SK-N-SH (cell line): Measurements from ENCODE around the gene PDE6B. TPM values are rescaled to one million over a fixed set of nuclear protein-coding genes. Genes with fewer than 3 reads are reported as not detected.

Source experiments
- CTCF ChIA-PET: fragments of 300-600, 350-600 bp; formaldehyde crosslinking; extraction: SDS; loops from one replicate; lab custom pipeline; 2021; lab: Yijun Ruan, JAX
- POLR2A ChIA-PET: fragments of 350-600 bp; sonication (Branson Sonifier 250); formaldehyde crosslinking; extraction: SDS; loops from one replicate; lab custom pipeline; 2020; ENCODE audit warnings: antibody characterized with exemption, inconsistent platforms; lab: Yijun Ruan, JAX
- DNase-seq: peaks from one replicate; pipeline ENCODE4 v3.0.0; 2012
- H2AFZ ChIP-seq: fragments of 200-600 bp; sonication (generic); 2 replicates; pipeline ENCODE4 v1.8.1; 2016; ENCODE audit warnings: antibody characterized with exemption, mild to moderate bottlenecking, low read depth
- H3F3A ChIP-seq: fragments of 200-600 bp; sonication (generic); replicated peaks from 2 replicates; pipeline ENCODE3; 2016; ENCODE audit warnings: antibody characterized with exemption, mild to moderate bottlenecking; ENCODE audit not compliant: insufficient read depth
- H3K27ac ChIP-seq, 2 experiments: fragments of 200-500 bp in 1 of 2; fragments of 200-600 bp in 1 of 2; sonication (Bioruptor generic) in 1 of 2; sonication (generic), shearing (Covaris generic) in 1 of 2; 2 replicates each; pipeline versions ENCODE4 v1.5.1 to v1.6.1; 2014 to 2016; ENCODE audit warnings: low read depth in 2 of 2, inconsistent platforms in 1 of 2, low read length in 1 of 2, mild to moderate bottlenecking in 1 of 2, mixed read lengths in 1 of 2
- H3K27me3 ChIP-seq: fragments of 200-600 bp; sonication (generic), shearing (Covaris generic); 2 replicates; pipeline ENCODE4 v1.6.1; 2016; ENCODE audit warnings: mixed run types; ENCODE audit not compliant: insufficient read depth
- H3K36me3 ChIP-seq, 2 experiments: fragments of 200-500 bp in 1 of 2; fragments of 200-600 bp in 1 of 2; sonication (Bioruptor generic) in 1 of 2; sonication (generic) in 1 of 2; replicated peaks in 1 of 2; 2 replicates each; pipeline versions ENCODE3 to v1.5.1; 2014 to 2016; ENCODE audit warnings: low read length in 1 of 2, mild to moderate bottlenecking in 1 of 2; ENCODE audit not compliant: insufficient read depth in 2 of 2, control insufficient read depth in 1 of 2
- H3K4me1 ChIP-seq, 2 experiments: fragments of 200-500 bp in 1 of 2; fragments of 200-600 bp in 1 of 2; sonication (Bioruptor generic) in 1 of 2; sonication (generic), shearing (Covaris generic) in 1 of 2; 2 replicates each; pipeline versions ENCODE4 v1.5.1 to v1.6.1; 2014 to 2016; ENCODE audit warnings: low read depth in 1 of 2, low read length in 1 of 2, mixed run types in 1 of 2; ENCODE audit not compliant: insufficient read depth in 2 of 2, control insufficient read depth in 1 of 2
- H3K4me2 ChIP-seq: fragments of 200-600 bp; sonication (generic), shearing (Covaris generic); 2 replicates; pipeline ENCODE4 v1.6.1; 2017; ENCODE audit warnings: mixed run types
- H3K4me3 ChIP-seq, 2 experiments: fragments of 200-500 bp in 1 of 2; fragments of 200-600 bp in 1 of 2; sonication (Bioruptor generic) in 1 of 2; sonication (generic), shearing (Covaris generic) in 1 of 2; 2 replicates each; pipeline versions ENCODE4 v1.5.1 to v1.8.1; 2014 to 2016; ENCODE audit warnings: low read depth in 2 of 2, inconsistent platforms in 1 of 2, low read length in 1 of 2, mild to moderate bottlenecking in 1 of 2, mixed read lengths in 1 of 2, moderate library complexity in 1 of 2
- H3K79me2 ChIP-seq: fragments of 200-600 bp; sonication (generic); 2 replicates; pipeline ENCODE4 v1.8.1; 2017; ENCODE audit warnings: mild to moderate bottlenecking; ENCODE audit not compliant: insufficient read depth
- H3K9ac ChIP-seq: fragments of 200-600 bp; sonication (generic); 2 replicates; pipeline ENCODE4 v1.6.1; 2017; ENCODE audit warnings: mixed run types
- H3K9me2 ChIP-seq: fragments of 200-600 bp; sonication (generic); 2 replicates; pipeline ENCODE4 v1.6.1; 2017; ENCODE audit warnings: mixed run types
- H3K9me3 ChIP-seq: fragments of 200-600 bp; sonication (generic); 2 replicates; pipeline ENCODE4 v1.6.1; 2017; ENCODE audit warnings: mixed run types, mild to moderate bottlenecking, moderate library complexity
- H4K20me1 ChIP-seq: fragments of 200-600 bp; sonication (generic); 2 replicates; pipeline ENCODE4 v1.6.1; 2017; ENCODE audit warnings: mild to moderate bottlenecking, mixed run types; ENCODE audit not compliant: insufficient read depth
- CHD2 ChIP-seq: fragments of 150-350 bp; IDR thresholded peaks from 2 replicates; pipeline ENCODE4 v1.6.1; 2018; ENCODE audit warnings: low read length; ENCODE audit not compliant: partially characterized antibody
- EP300 ChIP-seq, 2 experiments: IDR thresholded peaks; 2 replicates each; pipeline versions ENCODE4 v1.4.0 to v1.6.1; 2012; ENCODE audit warnings: borderline replicate concordance in 1 of 2, low read depth in 1 of 2, low read length in 1 of 2
- FOXJ3 ChIP-seq: sonication (generic); formaldehyde crosslinking; IDR thresholded peaks from 2 replicates; pipeline ENCODE4 v1.5.1; 2020; ENCODE audit warnings: mild to moderate bottlenecking, missing genetic modification reagents
- FOXM1 ChIP-seq: IDR thresholded peaks from 2 replicates; pipeline ENCODE4 v1.4.0; 2012; ENCODE audit warnings: low read depth, mild to moderate bottlenecking
- GATA2 ChIP-seq: sonication (generic); formaldehyde crosslinking; IDR thresholded peaks from 2 replicates; pipeline ENCODE4 v1.5.0; 2020; ENCODE audit warnings: mild to moderate bottlenecking, missing genetic modification reagents
- JUND ChIP-seq: IDR thresholded peaks from 2 replicates; pipeline ENCODE4 v1.4.0; 2012
- MXI1 ChIP-seq: IDR thresholded peaks from 2 replicates; pipeline ENCODE4 v1.6.1; 2012; ENCODE audit warnings: mild to moderate bottlenecking, low read depth, low read length, improper control_type of control experiment
- NFIC ChIP-seq: IDR thresholded peaks from 2 replicates; pipeline ENCODE4 v1.4.0; 2012; ENCODE audit warnings: borderline replicate concordance
- NRF1 ChIP-seq: IDR thresholded peaks from 2 replicates; pipeline ENCODE4 v1.6.1; 2012; ENCODE audit warnings: low read depth, mild to moderate bottlenecking, low read length
- POLR2AphosphoS5 ChIP-seq: IDR thresholded peaks from 2 replicates; pipeline ENCODE4 v1.6.1; 2012; ENCODE audit warnings: low read depth, low read length
- RAD21 ChIP-seq: IDR thresholded peaks from 2 replicates; pipeline ENCODE4 v1.6.1; 2012; ENCODE audit warnings: mild to moderate bottlenecking, low read length
- RCOR1 ChIP-seq: fragments of 150-350 bp; IDR thresholded peaks from 2 replicates; pipeline ENCODE4 v1.6.1; 2017; ENCODE audit warnings: antibody characterized with exemption, low read length
- RFX5 ChIP-seq: IDR thresholded peaks from 2 replicates; pipeline ENCODE4 v1.6.1; 2012; ENCODE audit warnings: mild to moderate bottlenecking, improper control_type of control experiment, low read length
- SIN3A ChIP-seq: IDR thresholded peaks from 2 replicates; pipeline ENCODE4 v1.6.1; 2012; ENCODE audit warnings: low read depth, mild to moderate bottlenecking, low read length, moderate library complexity, borderline replicate concordance
- TAF1 ChIP-seq: IDR thresholded peaks from 2 replicates; pipeline ENCODE4 v1.6.1; 2012; ENCODE audit warnings: low read depth, mild to moderate bottlenecking, low read length, moderate library complexity, borderline replicate concordance
- TEAD4 ChIP-seq: IDR thresholded peaks from 2 replicates; pipeline ENCODE4 v1.4.0; 2012; ENCODE audit warnings: mild to moderate bottlenecking, borderline replicate concordance; ENCODE audit not compliant: insufficient read depth
- YY1 ChIP-seq: IDR thresholded peaks from 2 replicates; pipeline ENCODE4 v1.4.0; 2012; ENCODE audit warnings: low read depth, mild to moderate bottlenecking
- WGBS: methylation state at CpG from one replicate; pipeline ENCODE4 v1.1.6; 2017; ENCODE audit warnings: low lambda C conversion rate; 5-methylcytosine and 5-hydroxymethylcytosine counted together
- polyA plus RNA-seq, 3 experiments: library from polyadenylated mRNA; depleted of rRNA; stranded (reverse); fragments of >200 nt; gene quantifications; 2 replicates each; pipeline ENCODE4 v1.2.3, GENCODE V29; 2012
- TF ChIP-seq, protein P1 (sequence below): fragments of 150-350 bp; IDR thresholded peaks from 2 replicates; pipeline ENCODE4 v1.6.1; 2016; ENCODE audit warnings: mild to moderate bottlenecking, low read depth, low read length
- TF ChIP-seq, protein P2 (sequence below): IDR thresholded peaks from 2 replicates; pipeline ENCODE4 v1.4.0; 2012; ENCODE audit warnings: low read depth
- TF ChIP-seq, protein P3 (sequence below): fragments of 200-600 bp; sonication (generic); IDR thresholded peaks from 2 replicates; pipeline ENCODE4 v1.6.1; 2017; ENCODE audit warnings: antibody characterized with exemption, mild to moderate bottlenecking, moderate library complexity
- TF ChIP-seq, protein P4 (sequence below): IDR thresholded peaks from 2 replicates; pipeline ENCODE4 v1.4.0; 2012; ENCODE audit warnings: low read depth, borderline replicate concordance

The PDE6B gene
- polyA plus RNA-seq, 1 of the 3 experiments (the other 2 are of a cell fraction): 1.2 TPM

DNA sequence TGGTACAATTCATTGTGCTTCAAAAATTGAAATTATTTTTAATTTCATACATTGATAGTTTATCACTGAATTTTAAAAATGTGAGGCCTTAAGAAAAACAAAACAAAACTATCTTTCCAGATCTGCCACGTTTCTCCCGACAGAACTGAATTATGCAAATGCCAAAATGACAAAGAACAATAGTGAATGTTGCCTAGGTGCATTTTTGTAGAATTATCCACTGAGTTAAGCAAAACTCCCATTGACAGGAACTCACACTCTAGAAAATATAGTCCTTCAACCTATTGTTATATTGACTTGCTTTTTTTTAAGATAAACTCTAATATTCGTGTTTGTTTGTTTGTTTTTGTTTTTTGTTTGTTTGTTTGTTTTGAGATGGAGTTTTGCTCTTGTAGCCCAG, 86.7 kb downstream of the PDE6B start:
- peaks cover 0 to 21% of the 10 kb centered on the region in 2 experiments; a peak in 2 of 4 replicates for H3K4me1 ChIP-seq
- peaks cover 80% of the 10 kb centered on the region for H3K79me2 ChIP-seq
- H2AFZ ChIP-seq: no peak overlapping the region
- TF ChIP-seq JUND (no peak), TAF1 (no peak), NRF1 (no peak), TEAD4 (no peak), EP300 (IDR thresholded peaks at IDR 0.05; ENCODE audit: borderline replicate concordance in 1 of 2, low read depth in 1 of 2, low read length in 1 of 2) (no peak), POLR2AphosphoS5 (no peak), NFIC (no peak), FOXM1 (no peak), FOXJ3 (CRISPR knock-in tag) (no peak)
- TF ChIP-seq, protein P1, sequence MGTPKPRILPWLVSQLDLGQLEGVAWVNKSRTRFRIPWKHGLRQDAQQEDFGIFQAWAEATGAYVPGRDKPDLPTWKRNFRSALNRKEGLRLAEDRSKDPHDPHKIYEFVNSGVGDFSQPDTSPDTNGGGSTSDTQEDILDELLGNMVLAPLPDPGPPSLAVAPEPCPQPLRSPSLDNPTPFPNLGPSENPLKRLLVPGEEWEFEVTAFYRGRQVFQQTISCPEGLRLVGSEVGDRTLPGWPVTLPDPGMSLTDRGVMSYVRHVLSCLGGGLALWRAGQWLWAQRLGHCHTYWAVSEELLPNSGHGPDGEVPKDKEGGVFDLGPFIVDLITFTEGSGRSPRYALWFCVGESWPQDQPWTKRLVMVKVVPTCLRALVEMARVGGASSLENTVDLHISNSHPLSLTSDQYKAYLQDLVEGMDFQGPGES: no peak
- no peak overlapping the region for H3K4me2 ChIP-seq
- H3F3A ChIP-seq: peaks cover 3% of the 10 kb centered on the region
- 91% methylated on average over 3 of the region's 3 CpGs for WGBS
- H3K27ac ChIP-seq: no peak overlapping the region
- H3K27me3 ChIP-seq: no peaks in the 10 kb centered on the region
- no peaks in the 10 kb centered on the region for H3K9me3 ChIP-seq
- POLR2A ChIA-PET: no interaction called here
- peaks cover 4 to 10% of the 10 kb centered on the region in 2 experiments for H3K36me3 ChIP-seq
- H3K9me2 ChIP-seq: no peaks in the 10 kb centered on the region
- CTCF ChIA-PET: no interaction called here
- peaks cover 71% of the 10 kb centered on the region for H4K20me1 ChIP-seq
- H3K4me3 ChIP-seq: no peak overlapping the region
- no peak overlapping the region for H3K9ac ChIP-seq
- no peak for DNase-seq

DNA sequence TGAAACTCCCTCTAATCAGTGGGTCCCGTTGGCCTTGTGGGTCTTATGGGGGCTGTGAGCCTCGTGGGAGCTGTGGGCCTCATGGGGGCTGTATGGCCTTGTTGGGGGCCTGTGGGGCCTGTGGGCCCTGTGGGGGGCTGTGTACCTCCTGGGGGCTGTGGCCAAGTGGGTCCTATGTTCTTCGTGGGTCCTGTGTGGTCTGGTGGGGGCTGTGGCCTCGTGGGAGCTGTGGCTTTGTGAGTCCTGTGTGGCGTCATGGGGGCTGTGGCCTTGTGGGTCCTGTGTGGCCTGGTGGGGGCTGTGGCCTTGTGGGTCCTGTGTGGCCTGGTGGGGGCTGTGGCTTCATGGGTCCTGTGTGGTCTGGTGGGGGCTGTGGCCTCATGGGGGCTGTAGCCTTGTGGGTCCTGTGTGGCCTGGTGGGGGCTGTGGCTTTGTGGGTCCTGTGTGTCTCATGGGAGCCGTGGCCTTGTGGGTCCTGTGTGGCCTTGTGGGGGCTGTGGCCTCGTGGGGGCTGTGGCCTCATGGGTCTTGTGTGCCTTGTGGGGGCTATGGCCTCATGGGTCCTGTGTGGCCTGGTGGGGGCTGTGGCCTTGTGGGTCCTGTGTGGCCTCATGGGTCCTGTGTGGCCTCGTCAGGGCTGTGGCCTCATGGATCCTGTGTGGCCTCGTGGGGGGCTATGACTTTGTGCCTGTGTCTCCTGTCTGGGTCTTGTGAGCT, 87.7 kb downstream of the PDE6B start:
- TF ChIP-seq SIN3A (no peak), YY1 (no peak), JUND (no peak), RFX5 (no peak), NFIC (no peak), RCOR1 (no peak), FOXM1 (no peak), MXI1 (no peak), GATA2 (CRISPR knock-in tag) (no peak), POLR2AphosphoS5 (no peak), CHD2 (no peak), TEAD4 (no peak), RAD21 (no peak)
- TF ChIP-seq, protein P2, sequence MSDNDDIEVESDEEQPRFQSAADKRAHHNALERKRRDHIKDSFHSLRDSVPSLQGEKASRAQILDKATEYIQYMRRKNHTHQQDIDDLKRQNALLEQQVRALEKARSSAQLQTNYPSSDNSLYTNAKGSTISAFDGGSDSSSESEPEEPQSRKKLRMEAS: no peak
- TF ChIP-seq, protein P3, sequence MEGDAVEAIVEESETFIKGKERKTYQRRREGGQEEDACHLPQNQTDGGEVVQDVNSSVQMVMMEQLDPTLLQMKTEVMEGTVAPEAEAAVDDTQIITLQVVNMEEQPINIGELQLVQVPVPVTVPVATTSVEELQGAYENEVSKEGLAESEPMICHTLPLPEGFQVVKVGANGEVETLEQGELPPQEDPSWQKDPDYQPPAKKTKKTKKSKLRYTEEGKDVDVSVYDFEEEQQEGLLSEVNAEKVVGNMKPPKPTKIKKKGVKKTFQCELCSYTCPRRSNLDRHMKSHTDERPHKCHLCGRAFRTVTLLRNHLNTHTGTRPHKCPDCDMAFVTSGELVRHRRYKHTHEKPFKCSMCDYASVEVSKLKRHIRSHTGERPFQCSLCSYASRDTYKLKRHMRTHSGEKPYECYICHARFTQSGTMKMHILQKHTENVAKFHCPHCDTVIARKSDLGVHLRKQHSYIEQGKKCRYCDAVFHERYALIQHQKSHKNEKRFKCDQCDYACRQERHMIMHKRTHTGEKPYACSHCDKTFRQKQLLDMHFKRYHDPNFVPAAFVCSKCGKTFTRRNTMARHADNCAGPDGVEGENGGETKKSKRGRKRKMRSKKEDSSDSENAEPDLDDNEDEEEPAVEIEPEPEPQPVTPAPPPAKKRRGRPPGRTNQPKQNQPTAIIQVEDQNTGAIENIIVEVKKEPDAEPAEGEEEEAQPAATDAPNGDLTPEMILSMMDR: no peak
- TF ChIP-seq, protein P4, sequence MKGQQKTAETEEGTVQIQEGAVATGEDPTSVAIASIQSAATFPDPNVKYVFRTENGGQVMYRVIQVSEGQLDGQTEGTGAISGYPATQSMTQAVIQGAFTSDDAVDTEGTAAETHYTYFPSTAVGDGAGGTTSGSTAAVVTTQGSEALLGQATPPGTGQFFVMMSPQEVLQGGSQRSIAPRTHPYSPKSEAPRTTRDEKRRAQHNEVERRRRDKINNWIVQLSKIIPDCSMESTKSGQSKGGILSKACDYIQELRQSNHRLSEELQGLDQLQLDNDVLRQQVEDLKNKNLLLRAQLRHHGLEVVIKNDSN: no peak

More for the DNA sequence above, 87.7 kb downstream of the PDE6B start:
- Histone ChIP-seq H3F3A (peaks cover 3% of the 10 kb centered on the region), H3K9ac (no peak overlapping the region), H3K4me2 (no peak overlapping the region), H3K4me1 (peaks cover 0 to 17% of the 10 kb centered on the region in 2 experiments; a peak in 2 of 4 replicates), H3K9me3 (no peaks in the 10 kb centered on the region), H3K79me2 (peaks cover 81% of the 10 kb centered on the region), H3K9me2 (no peaks in the 10 kb centered on the region), H3K4me3 (no peak overlapping the region), H3K27ac (no peak overlapping the region), H4K20me1 (peaks cover 74% of the 10 kb centered on the region), H3K27me3 (no peaks in the 10 kb centered on the region), H3K36me3 (peaks cover 4 to 10% of the 10 kb centered on the region in 2 experiments), H2AFZ (no peak overlapping the region)
- WGBS: 84% methylated on average over 7 of the region's 9 CpGs
- no peak for DNase-seq
- CTCF ChIA-PET: interaction anchor here (1.5 to 1.7 kb wide), 2 partner anchors 11 to 28 kb away, joined by 3 to 6 read pairs; no protein-coding TSS in a partner anchor
- POLR2A ChIA-PET: no interaction called here
